HuH-7.5 (cell line): ENCODE measurements around the gene SEC61B.

Experiments used
- DNase-seq: peaks from one replicate; pipeline ENCODE4 v3.0.0; 2011; ENCODE audit warnings: low spot score

Gene SEC61B

GRCh38 chr9:99221621-99222415 is at the start of gene SEC61B, which contains the start of gene ALG2:
Gene SEC61B (plus strand): TSS chr9:99222282. CDS start chr9:99222364, 82 bp downstream.
Gene ALG2 (minus strand): TSS chr9:99221942. CDS start chr9:99221894, 48 bp downstream.
- peak; percentile 90 for DNase-seq

DNA sequence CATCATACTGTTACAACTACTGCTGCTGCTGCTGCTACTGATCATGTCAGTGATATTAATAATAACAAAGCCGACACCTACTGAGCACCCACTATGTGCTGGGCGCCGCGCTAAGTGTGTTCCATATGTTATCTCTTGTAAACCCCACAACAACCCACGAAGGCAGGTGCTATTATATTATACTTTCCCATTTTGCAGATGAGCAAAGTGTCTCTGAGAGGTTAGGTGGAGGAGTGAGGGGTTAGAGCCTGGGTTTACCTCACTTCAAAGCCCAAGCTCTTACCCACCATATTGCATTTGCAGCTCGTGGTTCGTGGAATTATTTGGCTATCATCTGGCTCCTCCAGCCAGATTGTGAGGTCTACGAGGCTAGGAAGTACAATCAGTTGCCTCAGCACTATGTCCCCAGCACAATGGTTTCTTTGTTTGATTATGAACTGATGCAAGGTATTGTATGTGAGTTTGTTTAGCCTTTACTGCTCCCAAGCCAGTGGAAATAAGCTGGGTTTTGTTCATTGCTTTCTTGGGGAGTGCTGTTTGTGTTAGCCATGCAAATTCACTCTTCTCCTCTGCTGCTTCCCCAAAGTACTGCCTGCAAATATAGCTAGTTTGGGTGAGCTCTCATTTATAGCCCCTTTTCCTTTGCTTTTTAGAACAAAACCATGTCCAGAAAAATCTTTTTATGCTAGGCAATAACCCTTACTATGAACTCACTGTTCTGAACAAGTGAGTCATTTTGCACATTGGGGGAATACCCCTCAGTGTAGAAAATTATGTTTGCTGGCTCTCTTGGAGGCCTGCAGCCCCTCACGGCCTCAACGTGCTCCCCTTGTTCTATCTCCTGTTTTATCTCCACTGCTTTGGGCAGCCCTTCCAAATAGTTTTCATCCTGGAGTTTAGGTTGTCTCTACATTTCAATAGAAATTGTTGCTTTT is 48.2 kb upstream of the SEC61B start:
- no peak for DNase-seq

DNA sequence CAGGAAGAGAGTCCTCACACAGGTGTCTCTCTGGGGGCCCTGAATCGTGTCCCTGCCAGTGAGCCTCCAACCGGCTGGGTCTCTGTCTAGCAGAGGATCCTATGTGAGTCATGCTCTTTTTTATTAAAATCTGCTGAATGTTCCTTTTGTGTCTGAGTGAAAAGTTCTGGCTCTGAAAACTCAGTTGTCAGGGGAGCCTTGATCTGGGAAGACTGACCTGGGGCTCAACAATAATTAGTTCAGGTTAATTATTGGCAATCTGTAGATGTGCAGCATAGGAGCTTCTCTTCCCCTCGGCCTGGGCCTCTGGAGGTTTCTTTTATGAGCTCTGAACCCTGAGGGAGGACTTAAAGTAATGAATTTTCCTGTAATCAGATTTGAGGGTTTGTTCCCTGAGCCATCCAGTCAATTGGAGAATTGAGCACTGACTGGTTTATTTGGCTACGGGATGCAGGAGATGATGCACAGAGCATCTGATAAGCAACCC is 45.5 kb upstream of the SEC61B start:
- DNase-seq, result no peak

GRCh38 chr9:99177576-99178366 is 44.3 kb upstream of the SEC61B start:
- no peak for DNase-seq

- DNase-seq, result no peak
Observed at GRCh38 chr9:99178912-99179872, 42.9 kb upstream of the SEC61B start.

DNA sequence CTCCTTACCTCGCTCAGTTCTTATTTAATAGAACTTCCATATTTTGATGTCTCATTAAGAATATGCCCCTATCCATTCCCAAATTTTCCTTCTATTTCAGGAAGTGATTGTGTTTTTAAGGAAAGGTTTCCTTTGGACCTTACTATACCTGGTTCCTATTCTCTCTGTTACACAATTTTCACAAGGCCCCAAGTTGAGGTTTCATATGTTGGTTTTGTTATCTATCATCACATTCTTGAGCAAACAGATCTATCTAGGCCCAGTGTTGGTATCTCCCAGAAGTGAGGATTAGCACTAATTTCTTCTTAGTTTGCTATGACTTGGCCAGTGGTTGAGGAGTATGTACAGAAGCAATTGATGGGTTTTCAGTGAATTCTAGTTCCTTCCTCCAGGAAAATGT is 41.9 kb upstream of the SEC61B start:
- DNase-seq, result no peak

- DNase-seq, result no peak
Observed at GRCh38 chr9:99180662-99181061, 41.4 kb upstream of the SEC61B start.

- no peak for DNase-seq
Observed at GRCh38 chr9:99181206-99181605, 40.9 kb upstream of the SEC61B start.

DNA sequence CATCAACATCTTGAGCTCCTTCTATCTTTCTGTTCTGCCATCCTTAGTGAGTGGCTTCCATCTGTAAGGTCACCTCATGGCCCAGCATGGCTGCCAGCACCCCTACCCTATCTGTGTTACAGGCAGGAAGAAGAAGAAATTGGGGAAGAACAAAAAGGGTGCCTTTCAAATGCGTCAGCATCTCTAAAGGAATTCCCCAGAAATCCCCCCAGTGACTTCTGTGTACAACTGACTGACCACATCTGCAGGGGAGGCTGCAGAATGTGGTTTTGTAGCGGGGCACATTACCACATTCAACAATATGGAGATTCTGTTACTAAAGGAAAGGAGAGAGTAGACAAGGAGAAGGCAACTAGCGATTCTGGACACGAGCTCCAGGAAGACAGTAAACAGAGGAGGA is 40.5 kb upstream of the SEC61B start:
- no peak for DNase-seq

GRCh38 chr9:99182356-99182755 is 39.7 kb upstream of the SEC61B start:
- DNase-seq, result no peak

- DNase-seq, result no peak
Observed at GRCh38 chr9:99183616-99184015, 38.5 kb upstream of the SEC61B start.

DNA sequence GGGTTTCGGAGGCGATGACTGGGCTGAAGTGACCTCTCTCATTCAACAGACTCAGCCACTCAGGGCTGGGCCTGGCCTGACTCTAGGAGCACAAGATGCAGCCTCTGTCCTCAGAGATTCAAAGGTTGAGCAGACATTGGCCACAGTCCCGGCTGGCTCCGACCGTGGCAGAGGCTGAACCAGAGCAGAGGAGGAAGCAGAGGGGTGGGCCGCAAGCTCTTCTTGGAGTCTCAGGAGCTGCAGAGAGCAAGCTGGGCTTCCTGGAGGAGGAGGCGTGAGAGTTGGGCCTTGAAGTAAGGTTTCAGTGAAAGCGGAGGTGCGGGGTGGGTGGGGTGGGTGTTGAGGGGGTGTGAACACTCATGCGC is 38.0 kb upstream of the SEC61B start:
- no peak for DNase-seq

DNA sequence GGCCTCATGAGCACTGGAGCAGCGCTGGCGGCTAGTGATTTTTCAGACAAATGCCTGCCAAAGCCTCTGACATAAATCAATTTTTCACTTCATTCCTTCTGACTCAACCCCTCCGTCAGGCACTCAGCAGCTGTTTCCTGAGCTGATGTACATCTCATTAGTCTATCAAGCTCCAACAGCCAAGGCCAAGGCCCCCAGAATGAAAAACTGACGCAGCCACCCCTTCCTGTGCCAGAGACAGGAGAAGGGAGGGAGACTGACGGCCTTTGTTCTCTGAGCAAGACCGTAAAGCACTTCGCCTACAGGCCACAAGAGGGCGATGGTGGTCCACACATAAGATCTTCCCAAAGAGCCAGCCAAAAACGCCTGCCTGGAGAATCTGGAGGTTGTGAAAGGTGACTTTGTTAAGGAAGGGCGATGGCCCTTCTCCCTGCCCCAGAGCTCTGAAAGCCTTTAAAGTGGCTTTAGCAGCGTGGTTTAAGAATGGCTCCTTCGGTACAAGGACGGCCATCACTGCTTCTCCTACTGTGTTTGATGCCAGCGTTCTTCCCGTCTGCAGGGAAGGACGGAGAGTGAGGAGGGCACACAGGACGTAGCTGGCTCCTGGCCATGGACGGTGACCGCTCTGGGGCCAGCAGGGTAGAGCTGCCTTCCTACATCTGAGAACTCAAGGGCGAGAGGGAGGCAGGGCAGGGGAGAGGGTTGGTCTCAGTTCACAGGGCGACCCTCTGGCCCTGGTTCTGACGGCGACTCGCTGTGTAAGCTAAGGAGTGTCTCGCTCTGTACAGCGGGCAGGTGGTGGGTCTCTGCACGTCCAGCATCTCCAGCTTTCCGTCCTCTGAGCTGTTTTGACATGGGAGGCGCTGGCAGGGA is 37.4 kb upstream of the SEC61B start:
- peak; percentile 39 for DNase-seq

DNA sequence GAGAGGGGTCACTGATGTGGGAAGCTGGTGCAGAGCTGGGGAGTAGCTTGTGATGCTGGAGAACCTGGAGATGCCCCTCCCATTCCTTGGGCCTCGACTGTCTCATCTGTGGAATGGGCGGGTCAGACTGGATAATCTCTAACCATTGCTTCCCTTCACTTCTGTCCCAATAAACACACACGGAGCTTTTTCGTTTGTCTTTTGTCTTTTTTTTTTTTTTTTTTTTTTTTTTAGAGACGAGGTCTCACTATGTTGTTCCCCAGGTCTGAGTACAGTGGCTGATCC is 36.8 kb upstream of the SEC61B start:
- no peak for DNase-seq

- DNase-seq, result no peak
Observed at GRCh38 chr9:99185934-99186333, 36.1 kb upstream of the SEC61B start.

- no peak for DNase-seq
Observed at GRCh38 chr9:99187311-99187710, 34.8 kb upstream of the SEC61B start.

GRCh38 chr9:99189186-99189585 is 32.9 kb upstream of the SEC61B start:
- no peak for DNase-seq

- DNase-seq, result no peak
Observed at GRCh38 chr9:99189887-99190596, 32.0 kb upstream of the SEC61B start.

GRCh38 chr9:99190597-99191283 is 31.3 kb upstream of the SEC61B start:
- no peak for DNase-seq
